ENCODE data around the gene SMYD4.

- no peak for TF ChIP-seq CTCF (IDR thresholded peaks at IDR 0.05)
- no peak for TF ChIP-seq EZH2 (IDR thresholded peaks at IDR 0.05)
- no peak for TF ChIP-seq EZH2phosphoT487 (IDR thresholded peaks at IDR 0.05)
Observed at GRCh38 chr17:1860978-1861377, 31.3 kb upstream of the SMYD4 start.

All from neural progenitor cell (in vitro differentiated cells).